CD4-positive, alpha-beta T cell treated with Interleukin-1 beta for 1 hour (primary cell): Measurements from ENCODE around the gene FSD1L.
"Not testable (repeated sequence)": the region's sequence is repeated elsewhere in the genome, so short reads cannot be mapped to it uniquely, and the experiment has no call there.

Source experiments
- DNase-seq, 2 donors: peaks; one replicate each; pipeline ENCODE4 v3.0.0-alpha.2; 2020 to 2022

Gene FSD1L

DNA sequence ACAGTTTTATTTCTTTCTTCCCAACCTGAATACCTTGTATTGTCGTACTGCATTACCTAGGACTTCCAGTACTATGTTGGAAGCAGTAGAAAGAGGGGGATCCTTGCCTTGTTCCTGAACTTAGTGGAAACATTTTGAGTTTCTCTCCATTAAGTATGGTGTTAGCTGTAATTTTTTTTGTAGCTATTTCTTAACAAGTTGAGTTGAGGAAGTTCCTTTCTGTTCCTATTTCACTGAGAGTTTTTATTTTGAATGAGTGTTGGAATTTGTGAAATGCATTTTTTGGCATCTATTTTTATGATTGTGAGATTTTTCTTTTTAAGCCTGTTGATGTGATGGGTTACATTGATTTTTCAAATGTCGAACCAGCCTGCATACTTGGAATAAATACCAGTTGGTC is 49.0 kb downstream of the FSD1L start:
- no peak for DNase-seq

DNA sequence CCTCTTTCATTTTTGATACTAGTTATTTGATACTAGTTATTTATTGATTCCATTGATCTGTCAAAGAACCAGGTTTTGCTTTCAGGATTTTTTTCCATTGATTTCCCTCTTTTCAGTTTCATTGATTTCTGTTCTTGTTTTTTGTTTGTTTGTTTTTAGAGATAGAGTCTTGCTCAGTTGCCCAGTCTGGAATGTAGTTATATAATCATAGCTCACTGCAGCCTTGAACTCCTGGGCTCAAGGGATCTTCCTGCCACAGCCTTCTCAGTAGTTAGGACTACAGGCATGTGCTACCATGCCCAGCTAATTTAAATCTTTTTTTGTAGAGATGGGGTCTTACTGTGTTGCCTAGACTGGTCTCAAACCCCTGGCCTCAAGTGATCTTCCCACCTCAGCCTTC is 49.9 kb downstream of the FSD1L start:
- DNase-seq: no peak

DNA sequence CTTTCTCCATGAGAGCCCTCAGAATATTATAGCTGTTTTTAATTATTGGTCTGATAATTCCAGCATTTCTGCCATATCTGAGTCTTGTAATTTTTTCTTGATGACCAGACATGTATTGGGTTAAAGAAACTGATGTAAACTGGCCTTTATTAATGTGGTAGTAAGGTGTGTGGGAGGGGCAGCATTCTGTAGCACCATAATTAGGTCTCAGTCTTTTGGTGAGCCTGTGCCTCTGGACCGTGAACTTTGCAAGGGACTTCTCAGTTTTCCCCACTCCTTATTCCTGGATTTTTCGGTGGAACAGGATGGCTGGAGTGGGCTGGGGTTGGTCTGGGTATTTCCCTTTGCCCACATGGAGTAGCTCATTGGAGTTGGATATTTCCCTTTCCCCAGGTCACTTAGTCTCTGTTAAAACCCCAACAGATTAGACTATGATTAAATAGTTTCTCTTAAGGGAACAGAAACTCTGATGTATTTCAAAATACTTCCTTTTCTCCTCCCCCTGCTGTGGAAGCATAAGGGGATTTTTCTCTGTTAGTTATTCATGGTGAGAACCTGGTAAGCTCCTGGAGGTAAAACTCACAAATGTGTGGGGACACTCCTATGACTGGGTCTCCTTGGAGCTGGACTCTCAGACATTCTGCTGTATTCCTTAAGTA is 52.4 kb downstream of the FSD1L start:
- DNase-seq: no peak

DNA sequence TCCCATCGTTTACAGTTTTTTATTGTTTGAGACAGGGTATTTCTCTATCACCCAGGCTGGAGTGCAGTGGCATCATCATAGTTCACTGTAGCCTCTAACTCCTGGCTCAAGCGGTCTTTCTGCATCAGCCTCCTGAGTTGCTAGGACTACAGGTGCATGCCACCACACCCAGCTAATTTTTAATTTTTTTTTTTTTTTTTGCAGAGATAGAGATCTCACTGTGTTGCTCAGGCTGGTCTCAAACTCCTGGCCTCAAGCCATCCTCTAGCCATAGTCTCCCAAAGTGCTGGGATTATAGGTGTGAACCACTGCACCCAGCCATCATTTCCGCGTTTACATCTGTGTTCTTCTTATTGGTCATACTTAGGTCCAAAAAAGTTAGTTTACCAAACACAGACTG is 53.6 kb downstream of the FSD1L start:
- no peak for DNase-seq

DNA sequence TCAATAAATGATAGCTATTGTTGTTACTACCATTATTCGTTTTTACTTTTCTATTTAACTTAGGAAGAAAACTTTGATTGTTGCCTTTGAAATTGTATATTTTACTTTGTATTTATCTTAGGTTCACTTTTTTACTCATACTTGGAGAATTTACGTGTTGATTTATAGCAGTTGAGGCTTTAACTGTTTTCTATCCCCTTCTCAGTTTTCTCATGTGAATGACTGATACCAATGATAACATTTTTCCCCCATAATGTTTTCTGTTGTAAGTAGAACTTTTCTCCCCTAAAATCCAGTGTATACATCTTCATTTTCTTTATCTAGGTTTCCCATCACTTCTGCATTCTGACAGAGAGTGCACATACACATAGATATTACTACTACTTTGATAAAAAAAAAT is 54.4 kb downstream of the FSD1L start:
- no peak for DNase-seq

DNA sequence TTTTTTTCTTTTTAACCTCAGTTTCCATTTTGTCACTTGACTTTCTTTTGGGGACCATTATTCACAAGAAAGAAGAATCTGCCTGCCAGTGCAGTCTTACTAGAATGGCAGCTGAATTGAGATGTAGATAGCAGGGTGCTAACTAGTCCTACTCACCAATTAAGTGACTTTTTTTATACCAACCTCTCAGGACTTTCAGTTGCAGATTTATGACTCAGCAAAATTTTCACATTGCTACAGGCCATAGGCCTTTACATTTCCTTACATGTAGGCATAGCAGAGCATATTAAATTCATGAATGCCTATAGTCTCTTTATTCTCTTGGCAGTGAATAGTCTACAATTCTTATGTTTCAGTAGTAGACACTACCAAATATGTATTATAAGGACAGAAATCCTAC is 56.0 kb downstream of the FSD1L start:
- DNase-seq: no peak

DNA sequence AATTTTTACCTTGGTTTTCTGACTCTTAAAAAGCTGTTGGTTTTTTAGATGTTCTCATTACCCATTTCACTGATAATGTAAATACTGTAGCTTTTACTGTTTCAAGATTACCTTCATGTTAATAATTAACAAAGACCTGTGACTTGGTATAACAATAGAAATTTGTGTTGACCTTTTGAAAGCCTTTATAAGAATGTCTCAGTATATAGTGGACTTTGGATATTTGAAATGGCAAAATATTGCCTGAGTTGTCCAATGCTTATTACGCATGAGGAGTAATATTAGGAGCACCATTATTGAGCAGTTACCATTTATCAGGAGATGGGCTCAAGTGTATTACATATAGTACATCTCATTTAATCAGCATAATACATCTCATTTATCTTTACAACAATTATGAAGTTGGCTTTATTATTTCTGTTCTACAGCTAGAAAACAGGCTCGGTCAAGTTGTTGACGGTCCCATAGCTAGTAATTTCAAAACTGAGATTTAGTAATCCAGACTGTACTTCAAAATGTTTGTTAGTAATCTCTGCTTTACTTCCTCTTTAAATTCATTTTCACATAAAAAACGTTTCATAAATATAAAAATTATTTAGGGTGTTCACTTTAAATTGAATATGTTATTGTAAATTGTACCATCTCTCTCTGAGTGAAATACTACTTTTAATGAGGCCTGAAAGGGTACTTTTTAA is 59.4 kb downstream of the FSD1L start:
- DNase-seq: no peak

DNA sequence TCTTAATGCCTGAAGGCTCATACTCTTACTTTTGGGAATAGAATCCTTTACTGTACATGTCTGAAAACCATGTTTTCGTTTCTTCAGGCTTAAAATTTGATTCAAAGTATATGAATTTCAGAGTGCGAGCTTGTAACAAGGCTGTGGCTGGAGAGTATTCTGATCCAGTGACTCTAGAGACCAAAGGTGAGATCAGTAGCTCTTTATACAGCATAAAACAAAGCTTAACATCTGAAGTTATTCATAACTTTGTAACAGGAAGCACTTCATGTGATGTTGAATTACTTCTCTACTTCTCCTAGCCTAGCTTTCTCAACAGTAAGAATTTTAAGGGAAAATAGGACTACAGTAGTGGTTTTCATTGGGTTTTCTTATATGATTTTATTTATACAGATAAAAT is 60.7 kb downstream of the FSD1L start:
- DNase-seq: no peak

DNA sequence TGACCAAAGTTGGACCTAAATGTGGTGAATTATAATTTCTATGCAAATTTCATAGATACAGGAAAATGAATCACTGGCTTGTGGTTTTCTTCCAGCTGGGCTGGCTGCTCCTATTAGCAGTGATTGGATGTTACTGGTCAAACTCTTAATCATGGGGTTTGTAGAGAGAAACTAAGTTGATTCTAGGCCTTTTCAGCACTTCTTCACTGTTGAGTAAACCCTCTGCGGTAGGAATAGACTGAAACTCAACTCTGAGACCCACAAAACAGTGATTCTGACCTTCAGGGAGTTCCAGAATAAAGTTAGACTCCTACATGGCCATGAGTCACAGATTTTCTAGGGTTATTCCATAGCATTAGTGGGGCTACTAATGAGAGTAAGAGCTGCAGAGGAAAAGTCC is 62.2 kb downstream of the FSD1L start:
- DNase-seq: no peak

DNA sequence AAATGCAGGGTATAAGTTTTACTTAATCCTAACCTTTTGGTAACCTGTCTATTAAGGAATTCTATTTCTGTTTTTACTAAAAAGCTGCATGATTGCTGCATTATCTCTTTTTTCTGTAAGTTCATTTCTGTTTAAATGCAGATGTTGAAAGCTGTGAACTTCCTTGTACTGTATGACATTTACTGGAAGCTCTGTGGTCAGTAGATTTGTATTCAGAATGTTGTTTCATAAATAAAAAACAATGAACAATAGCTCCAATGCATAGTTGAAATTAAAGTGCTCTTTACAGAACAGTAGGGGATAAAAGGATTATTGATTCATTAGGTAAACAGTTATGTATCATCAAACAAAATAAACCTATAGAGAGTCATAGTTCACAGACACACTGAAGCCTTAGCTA is 63.6 kb downstream of the FSD1L start:
- DNase-seq: no peak

DNA sequence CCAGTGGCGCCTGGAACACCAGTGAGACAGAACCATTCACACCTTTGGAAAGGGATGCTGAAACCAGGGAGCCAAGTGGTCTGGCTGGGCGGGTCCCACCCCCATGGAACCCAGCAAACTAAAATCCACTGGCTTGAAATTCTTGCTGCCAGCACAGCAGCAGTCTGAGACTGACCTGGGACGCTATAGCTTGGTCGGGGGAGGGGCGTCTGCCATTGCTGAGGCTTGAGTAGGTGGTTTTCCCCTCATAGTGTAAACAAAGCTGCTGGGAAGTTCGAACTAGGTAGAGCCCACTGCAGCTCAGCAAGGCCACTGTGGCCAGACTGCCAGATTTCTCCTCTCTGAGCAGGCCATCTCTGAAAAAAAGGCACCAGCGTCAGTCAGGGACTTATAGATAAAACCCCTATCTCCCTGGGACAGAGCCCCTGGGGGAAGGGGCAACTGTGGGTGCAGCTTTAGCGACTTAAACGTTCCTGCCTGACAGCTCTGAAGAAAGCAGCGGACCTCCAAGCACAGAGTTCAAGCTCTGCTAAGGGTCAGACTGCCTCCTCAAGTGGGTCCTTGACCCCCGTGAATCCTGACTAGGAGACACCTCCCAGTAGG is 68.1 kb downstream of the FSD1L start:
- DNase-seq: no peak

DNA sequence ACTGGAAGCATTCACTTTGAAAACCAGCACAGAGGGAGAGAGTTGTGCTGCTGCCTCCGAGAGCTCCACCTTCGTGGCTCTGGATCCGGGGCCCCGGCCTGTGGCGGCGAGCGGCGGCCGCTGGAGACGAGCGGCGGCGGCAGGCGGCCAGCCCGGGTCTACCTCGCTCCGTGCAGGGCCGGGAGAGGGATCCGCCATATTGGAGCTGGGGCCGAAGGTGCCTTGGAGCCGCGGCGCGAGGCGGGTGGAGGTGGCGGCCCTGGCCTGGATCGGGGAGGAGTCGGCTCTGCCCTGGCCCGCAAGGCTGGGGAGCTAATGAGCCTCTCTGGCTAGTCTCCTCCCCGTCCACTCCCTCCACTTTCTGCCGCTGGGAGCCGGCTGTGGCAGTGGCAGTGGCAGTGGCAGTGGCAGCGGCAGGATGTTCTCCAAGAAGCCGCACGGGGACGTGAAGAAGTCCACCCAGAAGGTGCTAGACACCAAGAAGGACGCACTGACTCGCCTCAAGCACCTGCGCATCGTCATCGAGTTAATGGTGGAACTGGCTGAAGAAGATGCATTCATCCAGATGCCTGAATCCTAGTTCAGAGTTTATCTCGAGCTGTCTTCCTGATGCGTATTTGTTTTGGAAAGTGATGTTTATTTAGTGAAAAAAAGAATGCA is 72.0 kb downstream of the FSD1L start:
- peak; percentile 24 to 38 for DNase-seq

DNA sequence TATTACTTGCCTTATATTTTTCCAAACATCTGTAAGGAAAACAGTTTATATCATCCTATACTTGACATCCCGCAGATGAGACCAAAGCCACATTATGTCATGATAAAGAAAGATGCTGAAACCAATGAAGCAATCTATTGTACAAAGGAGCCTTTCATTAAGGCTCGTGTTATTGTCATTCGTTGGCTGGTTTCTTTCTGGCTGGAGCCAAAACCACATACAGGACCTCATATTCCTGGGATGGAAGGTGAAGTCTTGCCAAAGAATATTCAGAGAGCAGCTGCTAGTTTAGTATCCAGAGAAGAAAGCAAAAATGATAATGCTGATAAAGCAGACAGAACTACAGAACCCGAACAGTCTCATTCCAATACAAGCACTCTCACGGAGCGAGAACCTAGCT is 73.2 kb downstream of the FSD1L start:
- not testable (repeated sequence) for DNase-seq

DNA sequence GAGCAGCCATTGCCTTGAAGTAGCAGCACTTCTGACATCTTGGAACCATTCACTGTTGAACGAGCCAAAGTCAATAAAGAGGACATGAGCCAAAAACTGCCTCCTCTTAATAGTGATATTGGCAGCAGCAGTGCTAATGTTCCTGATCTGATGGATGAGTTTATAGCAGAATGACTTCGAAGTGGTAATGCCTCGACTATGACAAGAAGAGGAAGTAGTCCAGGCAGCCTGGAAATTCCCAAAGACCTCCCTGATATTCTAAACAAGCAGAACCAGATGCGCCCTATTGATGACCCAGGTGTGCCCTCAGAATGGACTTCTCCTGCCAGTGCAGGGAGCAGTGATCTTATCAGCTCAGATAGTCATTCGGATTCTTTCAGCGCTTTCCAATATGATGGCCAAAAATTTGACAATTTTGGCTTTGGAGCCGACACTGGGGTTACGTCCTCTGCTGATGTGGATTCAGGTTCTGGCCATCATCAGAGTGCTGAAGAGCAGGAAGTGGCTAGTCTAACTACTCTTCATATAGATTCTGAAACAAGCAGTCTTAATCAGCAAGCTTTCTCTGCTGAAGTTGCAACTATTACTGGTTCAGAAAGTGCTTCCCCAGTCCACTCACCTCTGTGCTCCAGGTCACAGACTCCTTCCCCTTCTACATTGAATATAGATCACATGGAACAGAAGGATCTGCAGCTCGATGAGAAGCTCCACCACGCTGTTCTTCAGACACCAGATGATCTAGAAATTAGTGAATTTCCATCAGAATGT is 75.0 kb downstream of the FSD1L start:
- not testable (repeated sequence) for DNase-seq

DNA sequence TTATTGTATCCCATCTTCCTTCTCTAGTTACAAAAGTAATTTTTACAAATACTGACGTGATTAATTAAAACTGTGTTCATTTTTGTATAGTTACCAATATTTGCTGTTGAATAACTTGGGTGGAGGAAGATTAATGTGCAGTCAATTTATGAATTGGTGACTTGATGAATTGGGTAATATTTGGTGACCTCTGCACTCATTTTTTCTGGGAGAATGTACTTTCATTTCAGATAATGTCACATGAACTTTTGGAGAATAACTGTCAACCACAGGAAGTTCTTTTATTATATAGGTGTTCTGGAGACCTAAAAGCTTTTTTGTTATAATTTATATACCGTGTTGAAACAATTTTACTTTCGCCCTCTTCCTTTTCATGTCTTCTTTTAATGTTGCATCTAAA is 83.7 kb downstream of the FSD1L start:
- no peak for DNase-seq

DNA sequence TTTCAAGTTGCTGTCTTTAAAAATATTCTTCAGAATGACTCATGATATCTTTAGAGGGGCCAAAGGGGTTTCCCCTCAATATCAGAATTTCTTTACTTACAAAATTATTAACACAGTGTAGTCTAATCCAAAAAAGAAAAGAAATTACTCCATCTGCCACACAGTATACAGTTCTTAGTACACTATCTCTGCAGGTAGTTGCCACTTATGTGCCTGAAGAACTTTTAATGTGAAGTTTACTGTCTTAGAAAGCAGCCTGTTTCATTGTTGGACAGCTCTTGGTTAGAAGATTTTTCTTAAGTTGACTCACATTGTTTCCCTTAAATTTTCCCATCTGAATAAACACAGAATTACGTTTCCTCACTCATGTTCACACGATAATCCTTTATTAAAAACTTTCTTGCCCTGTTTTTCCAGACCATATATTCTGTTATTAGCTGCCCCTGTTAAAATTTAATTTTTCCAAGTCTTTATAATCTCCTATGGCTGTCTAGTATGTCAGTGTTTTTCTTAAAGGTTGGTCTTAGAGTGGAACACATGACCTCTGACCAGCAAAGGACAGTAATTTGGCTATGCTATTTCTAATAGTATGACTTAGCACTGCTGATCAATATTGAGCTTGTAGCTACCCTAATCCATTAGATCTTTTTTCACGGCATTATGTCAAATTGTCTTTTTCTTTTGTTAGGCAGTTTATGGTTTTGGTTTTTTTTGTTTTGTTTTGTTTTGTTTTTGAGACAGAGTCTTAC is 88.3 kb downstream of the FSD1L start:
- DNase-seq: no peak

DNA sequence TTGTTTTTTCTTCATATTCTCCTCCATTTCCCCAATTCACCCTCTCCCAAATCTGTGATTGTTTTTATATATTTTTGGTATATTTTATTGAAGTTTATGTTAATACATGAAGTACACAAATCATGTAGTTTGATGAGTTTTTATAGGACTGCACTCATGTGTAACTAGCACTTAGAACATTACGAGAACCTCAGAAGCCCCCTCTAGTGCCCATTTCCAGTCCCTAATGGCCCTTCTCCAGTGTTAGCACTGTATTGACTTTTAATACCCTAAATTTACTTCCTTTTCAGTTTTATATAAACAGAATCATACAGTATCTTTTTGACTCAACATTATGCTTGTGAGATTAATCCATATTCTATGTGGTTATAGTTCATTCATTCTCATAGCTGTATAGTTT is 91.6 kb downstream of the FSD1L start:
- DNase-seq: no peak

DNA sequence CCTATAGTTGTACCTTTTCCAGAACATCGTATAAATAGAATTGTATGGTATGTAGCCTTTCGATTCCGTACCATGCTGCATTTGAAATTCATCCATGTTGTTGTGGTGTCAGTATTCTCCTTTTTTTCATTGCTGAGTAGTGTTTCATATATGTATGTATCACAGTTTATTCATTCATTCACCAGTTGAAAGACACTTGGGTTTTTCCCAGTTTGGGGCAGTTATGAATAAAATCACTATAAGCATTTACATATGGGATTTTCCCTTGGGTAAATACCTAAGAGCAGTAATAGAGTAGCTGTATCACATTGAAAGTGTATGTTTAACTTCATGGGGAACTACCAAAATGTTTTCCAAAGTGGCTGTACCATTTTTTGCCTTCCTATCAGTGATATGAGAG is 94.0 kb downstream of the FSD1L start:
- DNase-seq: no peak

DNA sequence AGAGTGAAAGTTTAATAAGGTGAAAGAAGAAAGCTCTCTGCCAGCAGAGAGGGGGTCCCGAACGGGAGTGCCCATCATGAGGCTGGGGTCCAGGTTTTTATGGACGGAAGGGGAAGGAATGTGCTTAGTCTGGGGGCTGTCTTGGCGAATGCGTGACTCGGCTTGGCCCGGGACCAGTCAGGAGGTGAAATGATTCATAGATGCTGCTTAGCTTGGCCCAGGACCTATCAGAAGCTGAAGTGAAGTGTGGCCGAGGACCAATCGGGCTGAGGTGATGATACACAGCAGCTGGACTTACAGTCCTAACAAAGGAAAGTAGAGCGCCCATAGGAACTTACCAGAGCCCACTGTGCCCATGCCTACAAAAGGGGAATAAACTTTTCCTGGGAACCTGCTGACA is 106.2 kb downstream of the FSD1L start:
- DNase-seq: no peak

DNA sequence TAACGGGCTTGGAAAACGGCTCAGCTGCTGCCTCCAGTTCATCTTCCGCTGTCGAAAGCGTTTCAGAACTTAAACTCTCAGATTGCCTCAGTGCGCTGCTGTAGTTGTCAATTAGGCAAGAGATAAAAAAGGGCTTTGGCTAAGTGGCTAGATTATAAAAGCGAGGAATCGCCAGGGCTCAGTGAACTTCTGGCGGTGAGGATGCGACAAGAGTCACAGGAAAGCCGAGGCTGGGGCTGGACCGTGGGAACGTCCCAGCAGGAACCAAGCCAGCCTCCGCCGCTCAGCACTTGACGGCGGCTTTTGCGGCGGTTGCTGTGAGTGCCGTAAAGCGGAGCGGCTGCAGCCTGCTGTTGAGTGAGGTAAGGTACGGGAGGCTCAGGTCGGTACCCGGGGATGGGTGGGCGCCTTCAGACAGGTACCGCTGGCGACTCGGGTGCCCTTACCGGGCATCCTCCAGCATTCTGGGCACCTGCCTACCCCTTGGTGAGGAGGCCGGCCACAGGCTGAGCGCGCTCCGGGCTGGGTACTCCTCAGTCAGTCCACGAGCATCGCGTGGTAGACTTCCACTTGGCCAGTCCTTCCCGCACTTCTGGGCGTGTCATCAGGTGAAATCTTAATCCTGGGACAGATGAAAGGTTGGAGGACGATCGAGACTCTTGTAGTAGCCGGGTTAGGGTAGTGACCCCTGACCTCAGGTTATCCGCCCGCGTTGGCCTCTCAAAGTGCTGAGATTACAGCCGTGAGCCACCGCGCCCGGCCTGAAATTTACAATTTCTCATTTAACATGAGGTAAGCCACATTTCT is 110.2 kb downstream of the FSD1L start, which contains the start of gene FKTN:
FKTN (plus strand) TSS at position 328 of the 807 bp plus-strand sequence. CDS start 16,902 bp downstream, outside the sequence.
- DNase-seq: peak; percentile 84 to 85

DNA sequence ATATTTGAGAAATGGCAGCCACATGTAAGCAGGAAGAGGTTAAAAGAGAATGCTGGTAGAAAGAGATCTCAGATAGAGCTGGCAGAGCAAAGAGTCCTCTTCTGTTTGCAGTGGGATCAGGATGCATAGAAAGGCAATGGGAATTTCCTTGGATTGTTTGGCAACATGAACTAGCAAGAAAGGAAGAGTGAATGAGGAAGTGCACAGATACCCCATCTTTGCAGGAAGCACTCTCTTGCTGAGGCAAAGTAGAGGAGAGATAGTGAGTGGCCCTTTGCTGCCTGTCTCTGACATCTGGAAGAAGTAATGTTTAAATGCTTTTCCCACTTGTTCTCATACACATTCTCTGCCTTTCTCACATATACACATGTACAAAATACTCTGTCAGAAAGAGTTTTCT is 124.6 kb downstream of the FSD1L start:
- DNase-seq: no peak
